Measurements from ENCODE around the gene FGF23.
A peak's percentile ranks its signal among the peaks of the same experiment; 100 is the strongest.
"Not testable (repeated sequence)": the region's sequence is repeated elsewhere in the genome, so short reads cannot be mapped to it uniquely, and the experiment has no call there.

Gene FGF23

GRCh38 chr12:4379405-4379804, at the start of gene FGF23:
Gene FGF23 (minus strand): TSS chr12:4379712. CDS start chr12:4379582, 130 bp downstream.
- DNase-seq = no peak

- no peak for DNase-seq
Measured at GRCh38 chr12:4424422-4424821, 44.9 kb upstream of the FGF23 start.

GRCh38 chr12:4423528-4424195, 44.1 kb upstream of the FGF23 start:
- no peak for DNase-seq

- DNase-seq = no peak
Measured at GRCh38 chr12:4422985-4423384, 43.5 kb upstream of the FGF23 start.

GRCh38 chr12:4421590-4422031, 42.1 kb upstream of the FGF23 start:
- peak; percentile 59 for DNase-seq

- DNase-seq = no peak
Measured at GRCh38 chr12:4420138-4420670, 40.7 kb upstream of the FGF23 start.

- no peak for DNase-seq
Measured at GRCh38 chr12:4418913-4419312, 39.4 kb upstream of the FGF23 start.

- no peak for DNase-seq
Measured at GRCh38 chr12:4417936-4418335, 38.4 kb upstream of the FGF23 start.

GRCh38 chr12:4417455-4417854, 37.9 kb upstream of the FGF23 start:
- DNase-seq = no peak

GRCh38 chr12:4416276-4416675, 36.8 kb upstream of the FGF23 start:
- no peak for DNase-seq

GRCh38 chr12:4412465-4412864, 33.0 kb upstream of the FGF23 start:
- no peak for DNase-seq

- no peak for DNase-seq
Measured at GRCh38 chr12:4412056-4412455, 32.5 kb upstream of the FGF23 start.

- DNase-seq = no peak
Measured at GRCh38 chr12:4407136-4407535, 27.6 kb upstream of the FGF23 start.

- not testable (repeated sequence) for DNase-seq
Measured at GRCh38 chr12:4404877-4405637, 25.5 kb upstream of the FGF23 start.

- no peak for DNase-seq
Measured at GRCh38 chr12:4402996-4403395, 23.5 kb upstream of the FGF23 start.

GRCh38 chr12:4401117-4401516, 21.6 kb upstream of the FGF23 start:
- DNase-seq = no peak

- no peak for DNase-seq
Measured at GRCh38 chr12:4395818-4396217, 16.3 kb upstream of the FGF23 start.

- DNase-seq = no peak
Measured at GRCh38 chr12:4393211-4393610, 13.7 kb upstream of the FGF23 start.

- DNase-seq = no peak
Measured at GRCh38 chr12:4392223-4392742, 12.8 kb upstream of the FGF23 start.

GRCh38 chr12:4388662-4389061, 9.2 kb upstream of the FGF23 start:
- DNase-seq = no peak

- no peak for DNase-seq
Measured at GRCh38 chr12:4388032-4388431, 8.5 kb upstream of the FGF23 start.

- DNase-seq = no peak
Measured at GRCh38 chr12:4387607-4388006, 8.1 kb upstream of the FGF23 start.

GRCh38 chr12:4386801-4387200, 7.3 kb upstream of the FGF23 start:
- no peak for DNase-seq

- no peak for DNase-seq
Measured at GRCh38 chr12:4383304-4383865, 3.9 kb upstream of the FGF23 start.

Data from inflammatory macrophage treated with lipopolysaccharide for 4 hours (primary cell).